Adipocyte (in vitro differentiated cells): Measurements from ENCODE around the gene GYS1.

Source experiments
- DNase-seq: peaks from one replicate; pipeline ENCODE4 v3.0.0-alpha.2; 2015; ENCODE audit warnings: low read depth
- H3K27me3 ChIP-seq: replicated peaks from 2 replicates; pipeline ENCODE4 v1.7.0; 2013; ENCODE audit warnings: mild to moderate bottlenecking, low read length, moderate library complexity; ENCODE audit not compliant: control insufficient read depth, insufficient read depth
- H3K36me3 ChIP-seq: 2 replicates; pipeline ENCODE4 v1.7.0; 2013; ENCODE audit warnings: low read length, mild to moderate bottlenecking, moderate library complexity; ENCODE audit not compliant: control insufficient read depth, insufficient read depth, severe bottlenecking
- H3K4me1 ChIP-seq: 2 replicates; pipeline ENCODE4 v1.7.0; 2013; ENCODE audit warnings: mild to moderate bottlenecking, low read length, moderate library complexity; ENCODE audit not compliant: control insufficient read depth, insufficient read depth
- H3K4me3 ChIP-seq: 2 replicates; pipeline ENCODE4 v1.7.0; 2013; ENCODE audit warnings: mild to moderate bottlenecking, low read length, moderate library complexity
- H3K9ac ChIP-seq: 2 replicates; pipeline ENCODE4 v1.7.0; 2013; ENCODE audit warnings: mild to moderate bottlenecking, low read length, moderate library complexity
- H3K9me3 ChIP-seq: 2 replicates; pipeline ENCODE4 v1.7.0; 2013; ENCODE audit warnings: mild to moderate bottlenecking, low read length, moderate library complexity; ENCODE audit not compliant: control insufficient read depth

Gene GYS1

GRCh38 chr19:49016067-49016839 lies 23.1 kb upstream of the GYS1 start:
- Histone ChIP-seq H3K36me3 (peaks cover 40% of the 10 kb centered on the region), H3K4me3 (no peak overlapping the region), H3K4me1 (peaks cover 10% of the 10 kb centered on the region), H3K27me3 (peaks cover 13% of the 10 kb centered on the region), H3K9me3 (no peaks in the 10 kb centered on the region), H3K9ac (no peak overlapping the region)
- DNase-seq = no peak

- Histone ChIP-seq H3K27me3 (peaks cover 3% of the 10 kb centered on the region), H3K9me3 (no peaks in the 10 kb centered on the region), H3K4me3 (no peak overlapping the region), H3K9ac (no peak overlapping the region), H3K36me3 (peaks cover 44% of the 10 kb centered on the region), H3K4me1 (peaks cover 10% of the 10 kb centered on the region)
- DNase-seq = no peak
These were observed 21.8 kb upstream of the GYS1 start for GRCh38 chr19:49014870-49015255.

- Histone ChIP-seq H3K9ac (no peak overlapping the region), H3K4me1 (peaks cover 10% of the 10 kb centered on the region), H3K9me3 (no peaks in the 10 kb centered on the region), H3K27me3 (peaks cover 3% of the 10 kb centered on the region), H3K36me3 (peaks cover 50% of the 10 kb centered on the region), H3K4me3 (no peak overlapping the region)
- no peak for DNase-seq
These were observed 21.2 kb upstream of the GYS1 start for GRCh38 chr19:49014123-49014869.

- Histone ChIP-seq H3K4me3 (no peak overlapping the region), H3K9ac (no peak overlapping the region), H3K4me1 (no peaks in the 10 kb centered on the region), H3K27me3 (no peaks in the 10 kb centered on the region), H3K36me3 (peaks cover 63% of the 10 kb centered on the region), H3K9me3 (no peaks in the 10 kb centered on the region)
- DNase-seq = no peak
These were observed 18.1 kb upstream of the GYS1 start for GRCh38 chr19:49011194-49011593.

- no peak for DNase-seq
- H3K9ac ChIP-seq = no peak overlapping the region
- H3K27me3 ChIP-seq = no peaks in the 10 kb centered on the region
- no peaks in the 10 kb centered on the region for H3K4me1 ChIP-seq
- H3K4me3 ChIP-seq = no peak overlapping the region
- no peaks in the 10 kb centered on the region for H3K9me3 ChIP-seq
- H3K36me3 ChIP-seq = peaks cover 61% of the 10 kb centered on the region
These were observed 17.3 kb upstream of the GYS1 start for GRCh38 chr19:49010453-49010852.

- no peak overlapping the region for H3K4me3 ChIP-seq
- DNase-seq = no peak
- H3K4me1 ChIP-seq = no peaks in the 10 kb centered on the region
- H3K9ac ChIP-seq = no peak overlapping the region
- H3K9me3 ChIP-seq = no peaks in the 10 kb centered on the region
- H3K27me3 ChIP-seq = no peaks in the 10 kb centered on the region
- H3K36me3 ChIP-seq = peaks cover 61% of the 10 kb centered on the region
These were observed 16.7 kb upstream of the GYS1 start for GRCh38 chr19:49009828-49010227.

GRCh38 chr19:49006905-49007304 lies 13.8 kb upstream of the GYS1 start:
- Histone ChIP-seq H3K4me1 (no peaks in the 10 kb centered on the region), H3K9me3 (no peaks in the 10 kb centered on the region), H3K27me3 (no peaks in the 10 kb centered on the region), H3K4me3 (no peak overlapping the region), H3K36me3 (peaks cover 56% of the 10 kb centered on the region), H3K9ac (no peak overlapping the region)
- no peak for DNase-seq

- no peak for DNase-seq
- H3K4me3 ChIP-seq = no peak overlapping the region
- H3K4me1 ChIP-seq = no peaks in the 10 kb centered on the region
- H3K9ac ChIP-seq = no peak overlapping the region
- no peaks in the 10 kb centered on the region for H3K27me3 ChIP-seq
- H3K36me3 ChIP-seq = peaks cover 47% of the 10 kb centered on the region
- no peaks in the 10 kb centered on the region for H3K9me3 ChIP-seq
These were observed 12.0 kb upstream of the GYS1 start for GRCh38 chr19:49004964-49005614.

- Histone ChIP-seq H3K4me1 (no peaks in the 10 kb centered on the region), H3K4me3 (no peak overlapping the region), H3K9me3 (no peaks in the 10 kb centered on the region), H3K36me3 (peaks cover 39% of the 10 kb centered on the region), H3K9ac (no peak overlapping the region), H3K27me3 (no peaks in the 10 kb centered on the region)
- DNase-seq = no peak
These were observed 11.0 kb upstream of the GYS1 start for GRCh38 chr19:49004133-49004532.

GRCh38 chr19:48999481-49000325 lies 6.6 kb upstream of the GYS1 start:
- H3K9ac ChIP-seq = no peak overlapping the region
- DNase-seq = peak; percentile 82
- no peaks in the 10 kb centered on the region for H3K9me3 ChIP-seq

GRCh38 chr19:48997972-48998371 lies 4.9 kb upstream of the GYS1 start:
- DNase-seq = peak; percentile 57

More at GRCh38 chr19:48999481-49000325, 6.6 kb upstream of the GYS1 start:
- Histone ChIP-seq H3K27me3 (no peaks in the 10 kb centered on the region), H3K4me3 (no peak overlapping the region), H3K36me3 (peaks cover 14% of the 10 kb centered on the region), H3K4me1 (peaks cover 6% of the 10 kb centered on the region)

More at GRCh38 chr19:48997972-48998371, 4.9 kb upstream of the GYS1 start:
- Histone ChIP-seq H3K27me3 (no peaks in the 10 kb centered on the region), H3K4me1 (peaks cover 11% of the 10 kb centered on the region), H3K4me3 (no peak overlapping the region), H3K9me3 (no peaks in the 10 kb centered on the region), H3K36me3 (no peaks in the 10 kb centered on the region), H3K9ac (peak overlapping the region; percentile 11)
